ENCODE data around the gene FAM13A.
"Not testable (repeated sequence)": the region's sequence is repeated elsewhere in the genome, so short reads cannot be mapped to it uniquely, and the experiment has no call there.

FAM13A gene

DNA sequence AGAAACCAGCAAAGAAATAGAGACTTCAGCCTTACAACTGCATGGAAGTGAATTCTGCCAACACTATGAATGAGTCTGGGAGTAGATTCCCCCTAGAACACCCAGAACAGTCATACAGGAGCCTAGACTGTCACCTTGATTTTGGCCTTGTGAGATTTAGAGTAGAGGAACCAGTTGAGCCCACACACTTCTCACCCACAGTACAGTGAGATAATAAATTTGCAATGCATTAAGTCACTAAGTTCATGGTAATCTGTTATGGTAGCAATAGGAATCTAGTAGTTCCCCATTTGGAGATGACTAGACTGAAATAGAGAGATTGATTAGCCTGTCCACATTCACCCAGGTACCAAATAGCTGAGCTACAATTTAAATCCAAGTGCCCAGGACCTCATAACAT, 59.0 kb downstream of the FAM13A start:
- no peak overlapping the region for H3K4me2 ChIP-seq (ENCODE audit: low read length)
- TF ChIP-seq EZH2phosphoT487 (IDR thresholded peaks at IDR 0.05; ENCODE audit: borderline replicate concordance, low read length), result no peak
- TF ChIP-seq, protein P1, sequence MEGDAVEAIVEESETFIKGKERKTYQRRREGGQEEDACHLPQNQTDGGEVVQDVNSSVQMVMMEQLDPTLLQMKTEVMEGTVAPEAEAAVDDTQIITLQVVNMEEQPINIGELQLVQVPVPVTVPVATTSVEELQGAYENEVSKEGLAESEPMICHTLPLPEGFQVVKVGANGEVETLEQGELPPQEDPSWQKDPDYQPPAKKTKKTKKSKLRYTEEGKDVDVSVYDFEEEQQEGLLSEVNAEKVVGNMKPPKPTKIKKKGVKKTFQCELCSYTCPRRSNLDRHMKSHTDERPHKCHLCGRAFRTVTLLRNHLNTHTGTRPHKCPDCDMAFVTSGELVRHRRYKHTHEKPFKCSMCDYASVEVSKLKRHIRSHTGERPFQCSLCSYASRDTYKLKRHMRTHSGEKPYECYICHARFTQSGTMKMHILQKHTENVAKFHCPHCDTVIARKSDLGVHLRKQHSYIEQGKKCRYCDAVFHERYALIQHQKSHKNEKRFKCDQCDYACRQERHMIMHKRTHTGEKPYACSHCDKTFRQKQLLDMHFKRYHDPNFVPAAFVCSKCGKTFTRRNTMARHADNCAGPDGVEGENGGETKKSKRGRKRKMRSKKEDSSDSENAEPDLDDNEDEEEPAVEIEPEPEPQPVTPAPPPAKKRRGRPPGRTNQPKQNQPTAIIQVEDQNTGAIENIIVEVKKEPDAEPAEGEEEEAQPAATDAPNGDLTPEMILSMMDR (IDR thresholded peaks at IDR 0.05; ENCODE audit: low read depth, low read length, poor library complexity, severe bottlenecking), result no peak
- H3K9me2 ChIP-seq (replicated peaks; ENCODE audit: control insufficient read depth, low read length), result no peaks in the 10 kb centered on the region
- no peaks in the 10 kb centered on the region for H3K79me2 ChIP-seq (ENCODE audit: control insufficient read depth, low read length)
- H3K9me3 ChIP-seq (ENCODE audit: control insufficient read depth, insufficient read depth, low read length), result no peaks in the 10 kb centered on the region
- no peak overlapping the region for H3K27ac ChIP-seq (ENCODE audit: low read depth, low read length)
- no peaks in the 10 kb centered on the region for H3K27me3 ChIP-seq (ENCODE audit: control insufficient read depth, low read length)
- no peaks in the 10 kb centered on the region for H4K20me1 ChIP-seq (ENCODE audit: control insufficient read depth, insufficient read depth, low read depth, low read length)
- H3K4me1 ChIP-seq (ENCODE audit: control insufficient read depth, low read length), result no peaks in the 10 kb centered on the region
- no peak overlapping the region for H3K4me3 ChIP-seq (ENCODE audit: low read length)
- H3F3A ChIP-seq (ENCODE audit: control insufficient read depth, insufficient read depth), result no peaks in the 10 kb centered on the region
- no peaks in the 10 kb centered on the region for H3K36me3 ChIP-seq (ENCODE audit: control insufficient read depth, low read length)

DNA sequence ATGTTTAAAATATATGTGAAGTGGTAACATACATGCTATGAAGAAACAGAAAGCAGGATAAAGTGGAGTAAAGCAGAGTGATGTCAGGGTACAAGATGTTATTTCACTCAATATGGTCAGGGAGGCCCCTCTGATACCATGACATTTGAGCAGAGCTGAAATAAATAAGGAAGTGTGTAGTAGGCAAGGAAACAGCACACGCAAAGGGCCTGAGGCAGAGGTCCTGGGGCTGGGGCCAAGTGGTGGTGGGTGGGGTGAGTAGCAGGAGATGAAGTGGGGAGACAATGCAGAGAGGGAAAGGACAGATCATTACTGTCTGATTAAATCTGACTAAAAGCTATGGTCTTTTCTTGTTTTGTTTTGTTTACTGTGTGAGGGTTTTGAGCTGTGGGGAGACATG, 61.1 kb downstream of the FAM13A start:
- Histone ChIP-seq H3K79me2 (ENCODE audit: control insufficient read depth, low read length) (no peaks in the 10 kb centered on the region), H3K36me3 (ENCODE audit: control insufficient read depth, low read length) (no peaks in the 10 kb centered on the region), H3K27ac (ENCODE audit: low read depth, low read length) (no peak overlapping the region), H3K4me3 (ENCODE audit: low read length) (no peak overlapping the region), H3K27me3 (ENCODE audit: control insufficient read depth, low read length) (no peaks in the 10 kb centered on the region), H3F3A (ENCODE audit: control insufficient read depth, insufficient read depth) (no peaks in the 10 kb centered on the region), H3K9me2 (replicated peaks; ENCODE audit: control insufficient read depth, low read length) (no peaks in the 10 kb centered on the region), H4K20me1 (ENCODE audit: control insufficient read depth, insufficient read depth, low read depth, low read length) (no peaks in the 10 kb centered on the region), H3K9me3 (ENCODE audit: control insufficient read depth, insufficient read depth, low read length) (no peaks in the 10 kb centered on the region), H3K4me1 (ENCODE audit: control insufficient read depth, low read length) (no peaks in the 10 kb centered on the region), H3K4me2 (ENCODE audit: low read length) (no peak overlapping the region)
- TF ChIP-seq, protein P1 (IDR thresholded peaks at IDR 0.05; ENCODE audit: low read depth, low read length, poor library complexity, severe bottlenecking), result no peak
- TF ChIP-seq EZH2phosphoT487 (IDR thresholded peaks at IDR 0.05; ENCODE audit: borderline replicate concordance, low read length), result no peak

DNA sequence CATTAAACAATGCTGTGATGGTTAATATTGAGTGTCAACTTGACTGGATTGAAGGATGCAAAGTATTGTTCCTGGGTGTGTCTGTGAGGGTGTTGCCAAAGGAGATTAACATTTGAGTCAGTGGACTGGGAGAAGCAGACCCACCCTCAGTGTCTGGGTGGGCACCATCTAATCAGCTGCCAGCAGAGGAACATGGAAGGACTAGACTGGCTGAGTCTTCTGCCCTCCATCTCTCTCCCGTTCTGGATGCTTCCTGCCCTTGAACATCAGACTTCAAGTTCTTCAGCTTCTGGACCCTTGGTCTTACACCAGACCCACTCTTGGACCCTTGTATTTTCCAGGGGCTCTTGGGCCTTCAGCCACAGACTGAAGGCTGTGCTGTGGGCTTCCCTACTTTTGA, 61.7 kb downstream of the FAM13A start:
- not testable (repeated sequence) for H3F3A ChIP-seq (ENCODE audit: control insufficient read depth, insufficient read depth); H3K36me3 ChIP-seq (ENCODE audit: control insufficient read depth, low read length); H3K27ac ChIP-seq (ENCODE audit: low read depth, low read length); H3K4me3 ChIP-seq (ENCODE audit: low read length); H3K79me2 ChIP-seq (ENCODE audit: control insufficient read depth, low read length); H3K4me2 ChIP-seq (ENCODE audit: low read length); H3K9me3 ChIP-seq (ENCODE audit: control insufficient read depth, insufficient read depth, low read length); H3K4me1 ChIP-seq (ENCODE audit: control insufficient read depth, low read length); H3K27me3 ChIP-seq (ENCODE audit: control insufficient read depth, low read length); H3K9me2 ChIP-seq (replicated peaks; ENCODE audit: control insufficient read depth, low read length); H4K20me1 ChIP-seq (ENCODE audit: control insufficient read depth, insufficient read depth, low read depth, low read length)

DNA sequence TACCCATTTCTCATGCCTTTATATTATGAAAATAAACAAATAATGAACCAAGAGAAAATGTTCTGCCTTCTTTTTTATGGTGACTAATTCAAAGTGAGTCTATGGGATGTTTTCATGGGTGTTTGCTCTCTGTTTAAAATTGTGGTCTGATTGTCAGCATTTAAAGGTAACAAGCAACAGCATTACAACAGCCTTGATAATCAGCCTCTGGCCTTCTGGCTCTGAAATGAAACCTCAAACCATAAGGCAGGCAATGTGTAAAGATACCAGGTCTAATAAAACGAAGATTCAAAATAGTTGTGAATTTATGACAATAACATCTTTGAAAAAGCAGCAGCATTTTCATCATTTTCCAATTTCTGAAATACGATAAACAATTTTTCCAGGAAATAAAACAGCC, 63.7 kb downstream of the FAM13A start:
- Histone ChIP-seq H3K27ac (ENCODE audit: low read depth, low read length) (no peak overlapping the region), H3K36me3 (ENCODE audit: control insufficient read depth, low read length) (no peaks in the 10 kb centered on the region), H3K4me3 (ENCODE audit: low read length) (no peak overlapping the region), H3K4me2 (ENCODE audit: low read length) (no peak overlapping the region), H3K79me2 (ENCODE audit: control insufficient read depth, low read length) (no peaks in the 10 kb centered on the region), H3F3A (ENCODE audit: control insufficient read depth, insufficient read depth) (no peaks in the 10 kb centered on the region), H3K4me1 (ENCODE audit: control insufficient read depth, low read length) (no peaks in the 10 kb centered on the region), H3K27me3 (ENCODE audit: control insufficient read depth, low read length) (no peaks in the 10 kb centered on the region), H4K20me1 (ENCODE audit: control insufficient read depth, insufficient read depth, low read depth, low read length) (no peaks in the 10 kb centered on the region), H3K9me2 (replicated peaks; ENCODE audit: control insufficient read depth, low read length) (no peaks in the 10 kb centered on the region), H3K9me3 (ENCODE audit: control insufficient read depth, insufficient read depth, low read length) (no peaks in the 10 kb centered on the region)
- TF ChIP-seq EZH2phosphoT487 (IDR thresholded peaks at IDR 0.05; ENCODE audit: borderline replicate concordance, low read length), result no peak
- TF ChIP-seq, protein P1 (IDR thresholded peaks at IDR 0.05; ENCODE audit: low read depth, low read length, poor library complexity, severe bottlenecking), result no peak

All from DOHH2 (cell line).